K562 (cell line): ENCODE results near the gene TAF10. TPM values are rescaled to one million over a fixed set of nuclear protein-coding genes. Genes with fewer than 3 reads are reported as not detected.

ENCODE experiments used
- BHLHE40 ChIP-seq: IDR thresholded peaks from 2 replicates; pipeline ENCODE4 v1.6.1; 2011; ENCODE audit warnings: low read length, improper control_type of control experiment
- CBFA2T2 ChIP-seq: fragments of 450-650 bp; conservative IDR thresholded peaks from 2 replicates; pipeline ENCODE4 v1.6.1; 2017; ENCODE audit warnings: mild to moderate bottlenecking
- CHCHD3 ChIP-seq: fragments of 250-450 bp; sonication (Bioruptor Pico); IDR thresholded peaks from 2 replicates; pipeline ENCODE4 v2.1.2; 2022; ENCODE audit warnings: mild to moderate bottlenecking
- CTBP1 ChIP-seq: fragments of 450-650 bp; IDR thresholded peaks from 2 replicates; pipeline ENCODE4 v1.6.1; 2016; ENCODE audit warnings: borderline replicate concordance
- DMBX1 ChIP-seq: fragments of 250-450 bp; sonication (Bioruptor Pico); IDR thresholded peaks from 2 replicates; pipeline ENCODE4 v1.8.0; 2022; ENCODE audit warnings: inconsistent platforms, mild to moderate bottlenecking, moderate library complexity, borderline replicate concordance
- ELF1 ChIP-seq: fragments of 200-800 bp; sonication (Bioruptor generic); IDR thresholded peaks from 2 replicates; pipeline ENCODE4 v1.6.1; 2016; ENCODE audit warnings: missing genetic modification characterization, missing compliant biosample characterization
- ELF2 ChIP-seq: fragments of 250-450 bp; sonication (Bioruptor Pico); IDR thresholded peaks from 2 replicates; pipeline ENCODE4 v1.5.0; 2021; ENCODE audit warnings: mild to moderate bottlenecking
- FOSL1 ChIP-seq: fragments of 200-800 bp; sonication (Bioruptor generic); conservative IDR thresholded peaks from 2 replicates; pipeline ENCODE4 v1.6.1; 2016; ENCODE audit warnings: missing genetic modification characterization, missing compliant biosample characterization
- FOXM1 ChIP-seq, 2 experiments: fragments of 450-650 bp in 1 of 2; sonication (generic) in 1 of 2; formaldehyde crosslinking in 1 of 2; IDR thresholded peaks; 2 replicates each; pipeline versions ENCODE4 v1.6.1 to v1.9.0; 2017 to 2022; ENCODE audit warnings: low read depth in 2 of 2, mild to moderate bottlenecking in 2 of 2, missing genetic modification reagents in 1 of 2, moderate library complexity in 1 of 2
- HLTF ChIP-seq: fragments of 450-650 bp; IDR thresholded peaks from 2 replicates; pipeline ENCODE4 v1.6.1; 2016
- HNRNPH1 ChIP-seq: fragments of 200-400 bp; formaldehyde crosslinking; optimal IDR thresholded peaks from 2 replicates; pipeline ENCODE3; 2017; ENCODE audit warnings: low read depth, mild to moderate bottlenecking, low read length, moderate library complexity
- HNRNPUL1 ChIP-seq: fragments of 200-400 bp; formaldehyde crosslinking; IDR thresholded peaks from 2 replicates; pipeline ENCODE4 v1.6.1; 2017; ENCODE audit warnings: low read length
- MTA2 ChIP-seq: fragments of 450-650 bp; IDR thresholded peaks from 2 replicates; pipeline ENCODE4 v1.6.1; 2016; ENCODE audit warnings: low read depth
- MYC ChIP-seq, 2 experiments: fragments of 250-450 bp in 1 of 2; sonication (Bioruptor Pico) in 1 of 2; IDR thresholded peaks; 2 replicates each; pipeline versions ENCODE4 v1.5.1 to v1.6.1; 2012 to 2021; ENCODE audit warnings: low read depth in 2 of 2, borderline replicate concordance in 1 of 2, improper control_type of control experiment in 1 of 2, low read length in 1 of 2, mild to moderate bottlenecking in 1 of 2, moderate library complexity in 1 of 2
- NFXL1 ChIP-seq: fragments of 450-650 bp; formaldehyde crosslinking; IDR thresholded peaks from 2 replicates; pipeline ENCODE4 v1.4.0; 2021; ENCODE audit warnings: mild to moderate bottlenecking
- RFX7 ChIP-seq: fragments of 250-450 bp; sonication (Bioruptor Pico); IDR thresholded peaks from 2 replicates; pipeline ENCODE4 v1.5.1; 2021; ENCODE audit warnings: mild to moderate bottlenecking
- RUNX1 ChIP-seq: sonication (generic); IDR thresholded peaks from 2 replicates; pipeline ENCODE4 v1.6.1; 2016; ENCODE audit warnings: antibody characterized with exemption, low read depth
- SMARCE1 ChIP-seq: fragments of 450-650 bp; IDR thresholded peaks from 2 replicates; pipeline ENCODE4 v1.7.1; 2016; ENCODE audit warnings: mild to moderate bottlenecking
- TCF7 ChIP-seq: sonication (generic); IDR thresholded peaks from 2 replicates; pipeline ENCODE4 v1.6.1; 2016; ENCODE audit warnings: antibody characterized with exemption, borderline replicate concordance
- ZNF239 ChIP-seq: fragments of 250-450 bp; sonication (Bioruptor Pico); IDR thresholded peaks from 2 replicates; pipeline ENCODE4 v1.4.0; 2020; ENCODE audit warnings: mild to moderate bottlenecking
- ZNF3 ChIP-seq: fragments of 250-450 bp; sonication (Bioruptor Pico); IDR thresholded peaks from 2 replicates; pipeline ENCODE4 v1.5.0; 2021; ENCODE audit warnings: mild to moderate bottlenecking, moderate library complexity
- ZNF408 ChIP-seq: fragments of 250-450 bp; sonication (Bioruptor Pico); IDR thresholded peaks from 2 replicates; pipeline ENCODE4 v1.4.0; 2020; ENCODE audit warnings: low read depth, mild to moderate bottlenecking, moderate library complexity
- ZNF717 ChIP-seq: fragments of 250-450 bp; sonication (Bioruptor Pico); IDR thresholded peaks from 2 replicates; pipeline ENCODE4 v1.5.0; 2021
- ZNF764 ChIP-seq: fragments of 250-450 bp; sonication (Bioruptor Pico); IDR thresholded peaks from 2 replicates; pipeline ENCODE4 v1.4.0; 2020; ENCODE audit warnings: low read depth, mild to moderate bottlenecking, moderate library complexity
- polyA plus RNA-seq, 8 experiments: library from polyadenylated mRNA; depleted of rRNA in 4 of 8; stranded (reverse) in 5 of 8; unstranded in 3 of 8; fragments of >200 nt; fragmentation: Nextera tagmentation in 2 of 8; fragmentation: Illumina TruSeq in 1 of 8; extraction: Ambion mirVana in 2 of 8; extraction: Trizol in 1 of 8; gene quantifications; 2 replicates each; pipeline versions ENCODE4 v1.2.1 to v1.2.3, GENCODE V29; 2011 to 2014; ENCODE audit warnings: inconsistent platforms in 1 of 8, missing spikeins in 1 of 8
- total RNA-seq, 7 experiments: library from RNA; depleted of rRNA in 6 of 7; stranded (reverse); fragments of >200 nt in 6 of 7; fragmentation: Illumina TruSeq in 2 of 7; extraction: Trizol in 2 of 7; gene quantifications; 2 replicates each; pipeline versions ENCODE4 v1.2.1 to v1.2.3, GENCODE V29; 2011 to 2021; ENCODE audit warnings: low replicate concordance in 1 of 7
- TF ChIP-seq, protein P1 (sequence below): sonication (generic); formaldehyde crosslinking; IDR thresholded peaks from 2 replicates; pipeline ENCODE4 v1.8.1; 2023; ENCODE audit warnings: mild to moderate bottlenecking, missing genetic modification reagents
- TF ChIP-seq, protein P2 (sequence below): fragments of 450-650 bp; formaldehyde crosslinking; conservative IDR thresholded peaks from 2 replicates; pipeline ENCODE4 v1.4.0; 2022; ENCODE audit warnings: mild to moderate bottlenecking, missing genetic modification characterization

The TAF10 gene
- total and polyA plus RNA-seq, 9 of the 15 experiments (the other 6 are each of a cell fraction or from before 2014, with no cell fraction given) = 19.5 to 197 (median 121) TPM

DNA sequence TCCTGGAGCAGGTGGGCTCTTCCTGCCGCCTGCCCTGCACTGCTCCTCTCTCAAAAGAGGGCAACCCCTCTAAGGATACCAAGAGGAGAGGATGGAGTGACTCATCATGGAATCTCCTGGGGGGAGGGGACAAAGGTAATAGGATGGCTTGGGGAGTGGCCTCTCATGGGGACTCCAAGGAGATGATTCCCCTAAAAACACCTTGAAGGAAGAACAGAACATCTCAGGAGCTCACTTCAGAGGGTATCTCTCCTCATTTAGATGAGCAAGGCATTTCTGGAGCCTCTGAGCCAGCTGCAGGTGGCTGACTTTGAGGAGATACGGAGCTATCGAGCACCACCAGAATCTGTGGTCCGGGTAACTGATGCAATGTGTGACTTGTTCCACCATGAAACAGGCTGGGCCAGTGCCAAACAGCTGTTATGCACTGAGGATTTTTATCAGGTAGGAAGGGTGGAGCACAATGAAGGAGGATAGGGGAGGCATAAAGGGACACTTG is 48.8 kb downstream of the TAF10 start (continued):
- no peak for TF ChIP-seq HNRNPH1
- TF ChIP-seq ZNF717 = no peak
- no peak for TF ChIP-seq ELF2 (CRISPR knock-in tag)
- TF ChIP-seq NFXL1 (CRISPR knock-in tag) = no peak
- peak; percentile 55; the same call in 1 of the 2 replicates for TF ChIP-seq BHLHE40
- TF ChIP-seq, protein P1, sequence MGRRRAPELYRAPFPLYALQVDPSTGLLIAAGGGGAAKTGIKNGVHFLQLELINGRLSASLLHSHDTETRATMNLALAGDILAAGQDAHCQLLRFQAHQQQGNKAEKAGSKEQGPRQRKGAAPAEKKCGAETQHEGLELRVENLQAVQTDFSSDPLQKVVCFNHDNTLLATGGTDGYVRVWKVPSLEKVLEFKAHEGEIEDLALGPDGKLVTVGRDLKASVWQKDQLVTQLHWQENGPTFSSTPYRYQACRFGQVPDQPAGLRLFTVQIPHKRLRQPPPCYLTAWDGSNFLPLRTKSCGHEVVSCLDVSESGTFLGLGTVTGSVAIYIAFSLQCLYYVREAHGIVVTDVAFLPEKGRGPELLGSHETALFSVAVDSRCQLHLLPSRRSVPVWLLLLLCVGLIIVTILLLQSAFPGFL (CRISPR knock-in tag) = no peak
- no peak for TF ChIP-seq ZNF3 (CRISPR knock-in tag)
- no peak for TF ChIP-seq HNRNPUL1
- no peak for TF ChIP-seq ZNF408 (CRISPR knock-in tag)
- TF ChIP-seq CBFA2T2 = peak; percentile 97
- TF ChIP-seq RUNX1 = 0 out of 2 replicates have a peak, but pooled peaks have one; percentile 42
- peak; percentile 44; the same call in 1 of the 2 replicates for TF ChIP-seq HLTF
- peak; percentile 79 for TF ChIP-seq FOXM1 (IDR thresholded peaks at IDR 0.05; ENCODE audit: low read depth)
- no peak for TF ChIP-seq FOXM1 (CRISPR knock-in tag; IDR thresholded peaks at IDR 0.05; ENCODE audit: low read depth)
- peak; percentile 99 for TF ChIP-seq CTBP1
- no peak for TF ChIP-seq ZNF239 (CRISPR knock-in tag)
- peak; percentile 67 for TF ChIP-seq SMARCE1
- TF ChIP-seq RFX7 (CRISPR knock-in tag) = no peak
- TF ChIP-seq TCF7 = no peak
- TF ChIP-seq FOSL1 = peak; percentile 69; the same call in 1 of the 2 replicates
- TF ChIP-seq ELF1 (tag) = no peak
- peak; percentile 80 for TF ChIP-seq DMBX1 (CRISPR knock-in tag)
- TF ChIP-seq, protein P2, sequence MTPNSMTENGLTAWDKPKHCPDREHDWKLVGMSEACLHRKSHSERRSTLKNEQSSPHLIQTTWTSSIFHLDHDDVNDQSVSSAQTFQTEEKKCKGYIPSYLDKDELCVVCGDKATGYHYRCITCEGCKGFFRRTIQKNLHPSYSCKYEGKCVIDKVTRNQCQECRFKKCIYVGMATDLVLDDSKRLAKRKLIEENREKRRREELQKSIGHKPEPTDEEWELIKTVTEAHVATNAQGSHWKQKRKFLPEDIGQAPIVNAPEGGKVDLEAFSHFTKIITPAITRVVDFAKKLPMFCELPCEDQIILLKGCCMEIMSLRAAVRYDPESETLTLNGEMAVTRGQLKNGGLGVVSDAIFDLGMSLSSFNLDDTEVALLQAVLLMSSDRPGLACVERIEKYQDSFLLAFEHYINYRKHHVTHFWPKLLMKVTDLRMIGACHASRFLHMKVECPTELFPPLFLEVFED (CRISPR knock-in tag) = 0 out of 2 replicates have a peak, but pooled peaks have one; percentile 36
- TF ChIP-seq CHCHD3 (CRISPR knock-in tag) = no peak
- TF ChIP-seq ZNF764 (CRISPR knock-in tag) = no peak
- TF ChIP-seq MYC (IDR thresholded peaks at IDR 0.05; ENCODE audit: low read depth, low read length) = peak; percentile 85
- no peak for TF ChIP-seq MYC (CRISPR knock-in tag; IDR thresholded peaks at IDR 0.05; ENCODE audit: borderline replicate concordance, low read depth)
- TF ChIP-seq MTA2 = peak; percentile 87
